ENCODE measurements around the gene PLB1.
"Not testable (repeated sequence)": the region's sequence is repeated elsewhere in the genome, so short reads cannot be mapped to it uniquely, and the experiment has no call there.

The PLB1 gene

GRCh38 chr2:28469304-28469703 is 26.6 kb upstream of the PLB1 start:
- Histone ChIP-seq H3K4me3 (ENCODE audit: low read depth, low read length) (no peak overlapping the region), H3K27ac (ENCODE audit: low read depth, low read length) (no peak overlapping the region), H3K36me3 (ENCODE audit: control insufficient read depth, insufficient read depth, low read length) (no peaks in the 10 kb centered on the region), H3K9ac (ENCODE audit: low read depth, low read length) (no peak overlapping the region), H3K9me3 (ENCODE audit: control insufficient read depth, insufficient read depth, low read length) (no peaks in the 10 kb centered on the region), H3K4me1 (ENCODE audit: control insufficient read depth, insufficient read depth, low read length) (no peaks in the 10 kb centered on the region), H3K27me3 (ENCODE audit: control insufficient read depth, insufficient read depth, low read length) (no peaks in the 10 kb centered on the region)

DNA sequence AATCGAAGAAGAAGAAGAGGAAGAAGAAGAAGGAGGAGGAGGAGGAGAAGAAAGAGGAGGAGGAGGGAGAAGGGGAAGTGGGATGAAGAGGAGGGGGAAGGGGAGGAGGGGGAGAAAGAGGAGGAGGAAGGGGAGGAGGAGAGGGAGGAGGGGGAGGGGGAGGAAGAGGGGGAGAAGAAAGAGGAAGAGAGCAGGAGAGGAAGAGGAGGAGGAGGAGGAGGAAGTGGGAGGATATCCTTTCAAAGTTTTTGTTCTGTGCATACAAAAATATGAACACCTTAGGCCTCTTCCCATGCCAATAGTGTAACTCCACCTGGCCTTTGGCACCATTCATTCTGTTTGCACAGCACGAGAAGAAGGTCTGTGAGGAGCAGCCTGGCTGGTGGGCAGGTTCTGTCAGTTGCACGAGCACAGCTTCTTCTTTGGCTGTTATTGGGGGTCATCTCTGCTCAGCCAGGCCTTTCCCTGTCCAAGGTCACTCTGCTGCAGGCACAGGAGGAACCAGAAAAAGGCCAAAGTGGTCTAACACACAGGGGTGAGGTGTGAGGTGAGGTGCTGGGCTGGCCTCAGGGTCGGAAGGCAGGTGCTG is 25.8 kb upstream of the PLB1 start:
- Histone ChIP-seq H3K9me3 (ENCODE audit: control insufficient read depth, insufficient read depth, low read length) (no peaks in the 10 kb centered on the region), H3K36me3 (ENCODE audit: control insufficient read depth, insufficient read depth, low read length) (no peaks in the 10 kb centered on the region), H3K27me3 (ENCODE audit: control insufficient read depth, insufficient read depth, low read length) (no peaks in the 10 kb centered on the region), H3K27ac (ENCODE audit: low read depth, low read length) (no peak overlapping the region), H3K4me3 (ENCODE audit: low read depth, low read length) (no peak overlapping the region), H3K4me1 (ENCODE audit: control insufficient read depth, insufficient read depth, low read length) (no peaks in the 10 kb centered on the region), H3K9ac (ENCODE audit: low read depth, low read length) (no peak overlapping the region)

DNA sequence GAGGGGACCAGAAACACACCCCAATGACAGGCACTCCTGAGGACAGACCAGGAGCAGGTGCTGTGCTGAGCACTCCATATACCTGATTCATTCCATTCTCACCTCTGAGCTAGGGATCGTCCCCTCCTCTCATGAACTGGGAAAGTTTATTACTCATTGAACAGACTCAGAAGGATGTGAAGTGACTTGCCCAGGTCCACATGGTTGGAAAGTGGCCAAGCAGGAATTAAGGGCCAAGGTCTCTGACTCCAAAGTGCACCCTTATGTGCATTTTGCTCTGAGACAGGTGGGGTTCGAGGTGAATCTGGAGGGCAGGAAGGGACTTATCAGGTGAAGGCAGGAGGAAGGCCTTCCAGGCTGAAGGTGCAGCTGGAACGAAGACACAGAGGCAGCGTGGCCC is 25.1 kb upstream of the PLB1 start:
- no peak overlapping the region for H3K9ac ChIP-seq (ENCODE audit: low read depth, low read length)
- H3K4me1 ChIP-seq (ENCODE audit: control insufficient read depth, insufficient read depth, low read length): no peaks in the 10 kb centered on the region
- no peaks in the 10 kb centered on the region for H3K27me3 ChIP-seq (ENCODE audit: control insufficient read depth, insufficient read depth, low read length)
- H3K9me3 ChIP-seq (ENCODE audit: control insufficient read depth, insufficient read depth, low read length): no peaks in the 10 kb centered on the region
- H3K4me3 ChIP-seq (ENCODE audit: low read depth, low read length): no peak overlapping the region
- no peak overlapping the region for H3K27ac ChIP-seq (ENCODE audit: low read depth, low read length)
- H3K36me3 ChIP-seq (ENCODE audit: control insufficient read depth, insufficient read depth, low read length): no peaks in the 10 kb centered on the region

- Histone ChIP-seq H3K9ac (ENCODE audit: low read depth, low read length) (no peak overlapping the region), H3K36me3 (ENCODE audit: control insufficient read depth, insufficient read depth, low read length) (no peaks in the 10 kb centered on the region), H3K4me1 (ENCODE audit: control insufficient read depth, insufficient read depth, low read length) (no peaks in the 10 kb centered on the region), H3K4me3 (ENCODE audit: low read depth, low read length) (no peak overlapping the region), H3K27ac (ENCODE audit: low read depth, low read length) (no peak overlapping the region), H3K27me3 (ENCODE audit: control insufficient read depth, insufficient read depth, low read length) (no peaks in the 10 kb centered on the region), H3K9me3 (ENCODE audit: control insufficient read depth, insufficient read depth, low read length) (no peaks in the 10 kb centered on the region)
Observed at GRCh38 chr2:28471214-28471613, 24.6 kb upstream of the PLB1 start.

- H3K4me3 ChIP-seq (ENCODE audit: low read depth, low read length): no peak overlapping the region
- H3K9ac ChIP-seq (ENCODE audit: low read depth, low read length): no peak overlapping the region
- H3K4me1 ChIP-seq (ENCODE audit: control insufficient read depth, insufficient read depth, low read length): no peaks in the 10 kb centered on the region
- no peaks in the 10 kb centered on the region for H3K9me3 ChIP-seq (ENCODE audit: control insufficient read depth, insufficient read depth, low read length)
- no peaks in the 10 kb centered on the region for H3K36me3 ChIP-seq (ENCODE audit: control insufficient read depth, insufficient read depth, low read length)
- H3K27ac ChIP-seq (ENCODE audit: low read depth, low read length): no peak overlapping the region
- H3K27me3 ChIP-seq (ENCODE audit: control insufficient read depth, insufficient read depth, low read length): no peaks in the 10 kb centered on the region
Observed at GRCh38 chr2:28471701-28472236, 24.1 kb upstream of the PLB1 start.

GRCh38 chr2:28472641-28473040 is 23.2 kb upstream of the PLB1 start:
- not testable (repeated sequence) for H3K36me3 ChIP-seq (ENCODE audit: control insufficient read depth, insufficient read depth, low read length); H3K4me1 ChIP-seq (ENCODE audit: control insufficient read depth, insufficient read depth, low read length); H3K4me3 ChIP-seq (ENCODE audit: low read depth, low read length); H3K9ac ChIP-seq (ENCODE audit: low read depth, low read length); H3K27me3 ChIP-seq (ENCODE audit: control insufficient read depth, insufficient read depth, low read length); H3K27ac ChIP-seq (ENCODE audit: low read depth, low read length); H3K9me3 ChIP-seq (ENCODE audit: control insufficient read depth, insufficient read depth, low read length)

DNA sequence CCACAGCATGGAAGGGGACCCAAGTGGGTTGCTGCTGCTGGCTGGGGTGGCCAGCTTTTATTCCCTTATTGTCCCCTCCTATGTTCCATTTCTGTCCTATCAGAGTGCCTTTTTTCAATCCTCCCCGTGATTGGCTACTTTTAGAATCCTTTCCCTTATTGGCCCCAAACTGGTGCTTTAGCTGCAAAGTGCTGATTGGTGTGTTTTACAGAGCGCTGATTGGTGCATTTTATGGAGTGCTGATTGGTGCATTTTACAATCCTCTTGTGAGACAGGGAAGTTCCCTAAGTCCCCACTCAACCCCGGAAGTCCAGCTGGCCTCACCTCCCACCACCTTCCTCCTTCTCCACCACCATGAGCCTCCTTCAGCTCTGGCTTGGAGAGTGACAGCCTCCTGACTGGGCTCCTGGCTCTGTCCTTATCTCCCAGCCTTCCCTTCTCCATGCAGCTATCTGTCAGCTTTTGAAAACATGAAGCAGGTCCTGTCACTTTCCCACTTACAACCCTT is 20.7 kb upstream of the PLB1 start:
- Histone ChIP-seq H3K9ac (ENCODE audit: low read depth, low read length) (no peak overlapping the region), H3K27ac (ENCODE audit: low read depth, low read length) (no peak overlapping the region), H3K27me3 (ENCODE audit: control insufficient read depth, insufficient read depth, low read length) (no peaks in the 10 kb centered on the region), H3K4me1 (ENCODE audit: control insufficient read depth, insufficient read depth, low read length) (no peaks in the 10 kb centered on the region), H3K9me3 (ENCODE audit: control insufficient read depth, insufficient read depth, low read length) (no peaks in the 10 kb centered on the region), H3K36me3 (ENCODE audit: control insufficient read depth, insufficient read depth, low read length) (no peaks in the 10 kb centered on the region), H3K4me3 (ENCODE audit: low read depth, low read length) (no peak overlapping the region)

DNA sequence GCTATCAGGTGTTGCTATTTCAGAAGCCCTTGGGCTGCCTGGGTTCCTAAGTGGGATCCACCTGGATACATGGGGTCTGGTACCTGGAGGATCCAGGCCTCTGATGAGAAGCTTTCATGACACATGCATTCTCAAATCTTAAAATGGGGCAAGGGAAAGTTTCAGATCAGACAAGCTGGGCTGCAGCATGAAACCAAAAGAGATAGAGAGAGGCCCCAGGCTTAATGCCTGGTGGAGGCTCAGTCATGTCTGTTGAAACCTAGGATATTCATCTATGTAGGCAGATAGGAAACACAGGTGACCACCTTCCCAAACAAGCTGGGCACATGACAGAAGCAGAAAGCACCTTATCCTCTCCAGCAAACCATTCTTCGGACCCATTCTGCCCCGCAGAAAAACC is 18.8 kb upstream of the PLB1 start:
- Histone ChIP-seq H3K27ac (ENCODE audit: low read depth, low read length) (no peak overlapping the region), H3K9ac (ENCODE audit: low read depth, low read length) (no peak overlapping the region), H3K36me3 (ENCODE audit: control insufficient read depth, insufficient read depth, low read length) (no peaks in the 10 kb centered on the region), H3K9me3 (ENCODE audit: control insufficient read depth, insufficient read depth, low read length) (no peaks in the 10 kb centered on the region), H3K4me3 (ENCODE audit: low read depth, low read length) (no peak overlapping the region), H3K4me1 (ENCODE audit: control insufficient read depth, insufficient read depth, low read length) (no peaks in the 10 kb centered on the region), H3K27me3 (ENCODE audit: control insufficient read depth, insufficient read depth, low read length) (no peaks in the 10 kb centered on the region)

- Histone ChIP-seq H3K36me3 (ENCODE audit: control insufficient read depth, insufficient read depth, low read length) (no peaks in the 10 kb centered on the region), H3K27ac (ENCODE audit: low read depth, low read length) (no peak overlapping the region), H3K4me1 (ENCODE audit: control insufficient read depth, insufficient read depth, low read length) (no peaks in the 10 kb centered on the region), H3K9me3 (ENCODE audit: control insufficient read depth, insufficient read depth, low read length) (no peaks in the 10 kb centered on the region), H3K4me3 (ENCODE audit: low read depth, low read length) (no peak overlapping the region), H3K9ac (ENCODE audit: low read depth, low read length) (no peak overlapping the region), H3K27me3 (ENCODE audit: control insufficient read depth, insufficient read depth, low read length) (no peaks in the 10 kb centered on the region)
Observed at GRCh38 chr2:28477645-28478044, 18.2 kb upstream of the PLB1 start.

DNA sequence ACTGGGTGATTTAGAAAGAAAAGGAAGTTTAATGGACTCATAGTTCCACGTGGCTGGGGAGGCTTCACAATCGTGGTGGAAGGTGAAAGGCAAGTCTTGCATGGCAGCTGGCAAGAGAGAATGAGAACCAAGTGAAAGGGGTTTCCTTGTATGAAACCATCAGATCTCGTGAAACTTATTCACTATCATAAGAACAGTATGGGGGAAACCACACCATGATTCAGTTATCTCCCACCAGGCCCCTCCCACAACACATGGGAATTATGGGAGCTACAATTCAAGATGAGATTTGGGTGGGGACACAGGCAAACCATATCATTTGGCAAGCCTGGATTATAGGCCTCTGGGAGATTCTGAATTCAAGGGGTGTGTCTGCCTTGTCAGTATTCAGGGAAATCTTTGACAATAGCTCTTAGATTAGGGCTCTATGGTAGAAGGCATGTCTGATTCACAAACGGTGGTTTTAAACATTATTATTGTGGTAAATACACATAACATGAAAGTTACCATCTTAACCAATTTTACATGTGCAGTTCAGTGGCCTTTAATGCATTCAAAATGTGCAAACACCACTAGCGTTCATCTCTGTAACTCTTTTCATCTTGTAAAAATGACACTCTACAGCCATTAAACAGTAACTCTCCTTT is 15.3 kb upstream of the PLB1 start:
- Histone ChIP-seq H3K36me3 (ENCODE audit: control insufficient read depth, insufficient read depth, low read length) (no peaks in the 10 kb centered on the region), H3K27me3 (ENCODE audit: control insufficient read depth, insufficient read depth, low read length) (no peaks in the 10 kb centered on the region), H3K9ac (ENCODE audit: low read depth, low read length) (no peak overlapping the region), H3K27ac (ENCODE audit: low read depth, low read length) (no peak overlapping the region), H3K4me3 (ENCODE audit: low read depth, low read length) (no peak overlapping the region), H3K4me1 (ENCODE audit: control insufficient read depth, insufficient read depth, low read length) (no peaks in the 10 kb centered on the region), H3K9me3 (ENCODE audit: control insufficient read depth, insufficient read depth, low read length) (no peaks in the 10 kb centered on the region)

DNA sequence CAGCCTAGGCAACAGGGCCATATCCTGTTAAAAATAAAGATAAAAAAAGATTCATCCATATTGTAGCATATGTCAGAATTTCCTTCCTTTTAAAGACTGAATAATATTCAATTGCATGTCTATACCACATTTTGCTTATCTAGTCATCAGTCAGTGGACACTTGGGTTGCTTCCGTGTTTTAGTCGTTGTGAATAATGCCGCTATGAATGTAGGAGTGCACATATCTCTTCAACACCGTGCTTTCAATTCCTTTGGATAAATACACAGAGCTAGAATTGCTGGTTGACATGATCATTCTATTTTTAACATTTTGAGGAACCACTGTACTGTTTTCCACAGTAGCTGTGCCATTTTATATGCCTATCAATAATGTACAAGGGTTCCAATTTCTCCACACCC is 14.0 kb upstream of the PLB1 start:
- no peaks in the 10 kb centered on the region for H3K36me3 ChIP-seq (ENCODE audit: control insufficient read depth, insufficient read depth, low read length)
- no peak overlapping the region for H3K4me3 ChIP-seq (ENCODE audit: low read depth, low read length)
- no peaks in the 10 kb centered on the region for H3K9me3 ChIP-seq (ENCODE audit: control insufficient read depth, insufficient read depth, low read length)
- no peaks in the 10 kb centered on the region for H3K27me3 ChIP-seq (ENCODE audit: control insufficient read depth, insufficient read depth, low read length)
- H3K4me1 ChIP-seq (ENCODE audit: control insufficient read depth, insufficient read depth, low read length): no peaks in the 10 kb centered on the region
- H3K27ac ChIP-seq (ENCODE audit: low read depth, low read length): no peak overlapping the region
- no peak overlapping the region for H3K9ac ChIP-seq (ENCODE audit: low read depth, low read length)

Measured in HUES48 (cell line).